Activated CD4-positive, alpha-beta memory T cell treated with anti-CD3 and anti-CD28 coated beads for 36 hours (primary cell): ENCODE measurements around the gene TOR3A. TPM values are rescaled to one million over a fixed set of nuclear protein-coding genes. Genes with fewer than 3 reads are reported as not detected.
A peak's percentile ranks its signal among the peaks of the same experiment; 100 is the strongest.
"Not testable (repeated sequence)": the region's sequence is repeated elsewhere in the genome, so short reads cannot be mapped to it uniquely, and the experiment has no call there.

Source experiments
- CTCF ChIA-PET: fragments of 350-600 bp; sonication (Branson Sonifier 250); formaldehyde crosslinking; loops from one replicate; lab custom pipeline; 2021; ENCODE audit warnings: antibody characterized with exemption, inconsistent platforms; lab: Charles Lee
- POLR2A ChIA-PET: fragments of 350-600 bp; sonication (Branson Sonifier 250); formaldehyde crosslinking; loops from one replicate; lab custom pipeline; 2021; ENCODE audit warnings: antibody characterized with exemption; lab: Charles Lee
- DNase-seq: peaks from one replicate; pipeline ENCODE4 v3.0.0-alpha.2; 2020
- H3K27ac Mint-ChIP-seq: one replicate; pipeline ENCODE4 v1.8.0; 2021; ENCODE audit warnings: mixed read lengths
- H3K27me3 Mint-ChIP-seq: one replicate; pipeline ENCODE4 v1.8.0; 2021; ENCODE audit warnings: mixed read lengths
- H3K36me3 Mint-ChIP-seq: one replicate; pipeline ENCODE4 v1.8.0; 2021; ENCODE audit warnings: mixed read lengths
- H3K4me1 Mint-ChIP-seq: one replicate; pipeline ENCODE4 v1.8.0; 2021; ENCODE audit warnings: low read depth, mixed read lengths
- H3K4me3 Mint-ChIP-seq: one replicate; pipeline ENCODE4 v1.8.0; 2021; ENCODE audit warnings: mild to moderate bottlenecking, mixed read lengths
- H3K9me3 Mint-ChIP-seq: one replicate; pipeline ENCODE4 v1.8.0; 2021; ENCODE audit warnings: mixed read lengths
- intact Hi-C: fragments of 100-400 bp; cut with micrococcal nuclease; formaldehyde crosslinking; loops from one replicate; pipeline ENCODE4 v1.15.1; 2023
- total RNA-seq, 2 experiments: library from RNA; stranded (reverse); gene quantifications; one replicate each; pipeline ENCODE4 v1.2.3, GENCODE V29; 2021

Gene TOR3A
- total RNA-seq, 2 experiments from 2014 or later, result 35.7 to 36.7 TPM

DNA sequence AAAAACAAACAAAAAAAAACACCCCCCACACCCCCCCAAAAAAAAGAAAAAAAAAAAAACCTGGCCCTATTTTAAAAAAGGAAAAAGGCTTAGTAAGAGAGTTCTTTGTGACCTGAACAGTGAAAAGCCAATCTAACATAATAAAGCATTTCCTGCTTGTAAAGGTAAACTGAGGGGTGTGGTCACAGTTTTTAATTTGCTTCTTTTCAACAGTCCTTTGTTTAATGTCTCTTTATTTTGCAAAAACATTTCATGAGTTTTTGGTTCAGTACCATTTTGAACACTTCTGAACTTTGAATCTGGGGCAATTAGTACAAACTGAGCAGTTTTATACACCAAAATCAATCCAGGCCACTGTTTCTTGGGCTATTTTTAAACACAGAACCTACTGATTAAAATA is 37.6 kb downstream of the TOR3A start:
- peaks cover 7% of the 10 kb centered on the region for H3K4me1 Mint-ChIP-seq
- H3K27ac Mint-ChIP-seq, result no peak overlapping the region
- intact Hi-C loops, result no loop called here
- H3K9me3 Mint-ChIP-seq, result no peaks in the 10 kb centered on the region
- POLR2A ChIA-PET, result no interaction called here
- H3K36me3 Mint-ChIP-seq, result peaks cover 13% of the 10 kb centered on the region
- no peak overlapping the region for H3K4me3 Mint-ChIP-seq
- H3K27me3 Mint-ChIP-seq, result no peaks in the 10 kb centered on the region
- no peak for DNase-seq
- CTCF ChIA-PET, result interaction anchor here (1.0 to 4.7 kb wide), 4 partner anchors 10 to 250 kb away, joined by 4 to 61 read pairs (median 4); no protein-coding TSS in a partner anchor

- POLR2A ChIA-PET, result interaction anchor here (0.9 kb wide), 1 partner anchor 246 kb away, joined by 3 read pairs; no protein-coding TSS in a partner anchor
- no peak overlapping the region for H3K4me3 Mint-ChIP-seq
- intact Hi-C loops, result loop anchor here (1.0 kb wide), 4 partner anchors 74 to 249 kb away; no protein-coding TSS in a partner anchor
- CTCF ChIA-PET, result interaction anchor here (0.6 to 4.7 kb wide), 20 partner anchors 8 to 249 kb away, joined by 3 to 61 read pairs (median 4); partner anchors contain the start of genes ABL2, SOAT1 and TOR3A
- H3K27me3 Mint-ChIP-seq, result no peaks in the 10 kb centered on the region
- peaks cover 7% of the 10 kb centered on the region for H3K4me1 Mint-ChIP-seq
- no peak for DNase-seq
- H3K36me3 Mint-ChIP-seq, result peaks cover 12% of the 10 kb centered on the region
- no peaks in the 10 kb centered on the region for H3K9me3 Mint-ChIP-seq
- H3K27ac Mint-ChIP-seq, result no peak overlapping the region
These were observed 38.9 kb downstream of the TOR3A start for GRCh38 chr1:179120736-179121135.

- intact Hi-C loops, result loop anchor here (1.0 kb wide), 4 partner anchors 73 to 248 kb away; no protein-coding TSS in a partner anchor
- CTCF ChIA-PET, result interaction anchor here (0.6 to 4.7 kb wide), 18 partner anchors 8 to 248 kb away, joined by 3 to 61 read pairs (median 4); partner anchors contain the start of genes ABL2, SOAT1 and TOR3A
These were observed 39.5 kb downstream of the TOR3A start for GRCh38 chr1:179121159-179121938.

GRCh38 chr1:179124873-179125272 is 43.0 kb downstream of the TOR3A start:
- H3K4me1 Mint-ChIP-seq, result peaks cover 25% of the 10 kb centered on the region
- ChIA-PET POLR2A (no interaction called here), CTCF (no interaction called here)
- no peak overlapping the region for H3K4me3 Mint-ChIP-seq
- no peaks in the 10 kb centered on the region for H3K36me3 Mint-ChIP-seq
- H3K27ac Mint-ChIP-seq, result no peak overlapping the region
- intact Hi-C loops, result loop anchor here (5.0 kb wide), 1 partner anchor 757 kb away; the partner anchor contains the start of gene TOR1AIP1
- no peak for DNase-seq
- H3K9me3 Mint-ChIP-seq, result no peaks in the 10 kb centered on the region
- H3K27me3 Mint-ChIP-seq, result no peaks in the 10 kb centered on the region

More at GRCh38 chr1:179121159-179121938, 39.5 kb downstream of the TOR3A start:
- peak; percentile 49 for DNase-seq
- Mint-ChIP-seq H3K4me1 (peaks cover 7% of the 10 kb centered on the region), H3K27me3 (no peaks in the 10 kb centered on the region), H3K9me3 (no peaks in the 10 kb centered on the region), H3K36me3 (peaks cover 12% of the 10 kb centered on the region), H3K4me3 (no peak overlapping the region), H3K27ac (no peak overlapping the region)
- POLR2A ChIA-PET, result no interaction called here

- POLR2A ChIA-PET, result no interaction called here
- no peak for DNase-seq
- intact Hi-C loops, result loop anchor here (5.0 kb wide), 1 partner anchor 756 kb away; the partner anchor contains the start of gene TOR1AIP1
These were observed 44.6 kb downstream of the TOR3A start for GRCh38 chr1:179126338-179127060.

GRCh38 chr1:179127163-179127895 is 45.5 kb downstream of the TOR3A start:
- Mint-ChIP-seq H3K4me1 (peaks cover 24% of the 10 kb centered on the region), H3K27ac (no peak overlapping the region), H3K36me3 (no peaks in the 10 kb centered on the region), H3K9me3 (no peaks in the 10 kb centered on the region), H3K27me3 (no peaks in the 10 kb centered on the region), H3K4me3 (no peak overlapping the region)
- POLR2A ChIA-PET, result no interaction called here
- DNase-seq, result no peak
- CTCF ChIA-PET, result interaction anchor here (0.8 to 1.8 kb wide), 2 partner anchors 241 to 683 kb away, joined by 3 to 6 read pairs; no protein-coding TSS in a partner anchor
- intact Hi-C loops, result loop anchor here (5.0 kb wide), 1 partner anchor 755 kb away; the partner anchor contains the start of gene TOR1AIP1

More at GRCh38 chr1:179126338-179127060, 44.6 kb downstream of the TOR3A start:
- Mint-ChIP-seq H3K4me1 (peaks cover 26% of the 10 kb centered on the region), H3K36me3 (no peaks in the 10 kb centered on the region), H3K27ac (no peak overlapping the region), H3K9me3 (no peaks in the 10 kb centered on the region), H3K4me3 (no peak overlapping the region), H3K27me3 (no peaks in the 10 kb centered on the region)
- CTCF ChIA-PET, result interaction anchor here (0.8 to 1.8 kb wide), 3 partner anchors 242 to 683 kb away, joined by 3 to 6 read pairs (median 3); no protein-coding TSS in a partner anchor

GRCh38 chr1:179128520-179128919 is 46.6 kb downstream of the TOR3A start:
- H3K4me3 Mint-ChIP-seq, result no peak overlapping the region
- intact Hi-C loops, result loop anchor here (2.0 to 5.0 kb wide), 2 partner anchors 164 to 754 kb away; partner anchors contain the start of genes SOAT1 and TOR1AIP1
- no peaks in the 10 kb centered on the region for H3K9me3 Mint-ChIP-seq
- H3K36me3 Mint-ChIP-seq, result no peaks in the 10 kb centered on the region
- POLR2A ChIA-PET, result interaction anchor here (1.9 kb wide), 1 partner anchor 166 kb away, joined by 4 read pairs; the partner anchor contains the start of gene SOAT1
- peak overlapping the region; percentile 49 for H3K27ac Mint-ChIP-seq
- H3K4me1 Mint-ChIP-seq, result peaks cover 24% of the 10 kb centered on the region
- CTCF ChIA-PET, result interaction anchor here (0.6 to 0.7 kb wide), 2 partner anchors 74 to 240 kb away, joined by 3 read pairs; no protein-coding TSS in a partner anchor
- DNase-seq, result no peak
- no peaks in the 10 kb centered on the region for H3K27me3 Mint-ChIP-seq

DNA sequence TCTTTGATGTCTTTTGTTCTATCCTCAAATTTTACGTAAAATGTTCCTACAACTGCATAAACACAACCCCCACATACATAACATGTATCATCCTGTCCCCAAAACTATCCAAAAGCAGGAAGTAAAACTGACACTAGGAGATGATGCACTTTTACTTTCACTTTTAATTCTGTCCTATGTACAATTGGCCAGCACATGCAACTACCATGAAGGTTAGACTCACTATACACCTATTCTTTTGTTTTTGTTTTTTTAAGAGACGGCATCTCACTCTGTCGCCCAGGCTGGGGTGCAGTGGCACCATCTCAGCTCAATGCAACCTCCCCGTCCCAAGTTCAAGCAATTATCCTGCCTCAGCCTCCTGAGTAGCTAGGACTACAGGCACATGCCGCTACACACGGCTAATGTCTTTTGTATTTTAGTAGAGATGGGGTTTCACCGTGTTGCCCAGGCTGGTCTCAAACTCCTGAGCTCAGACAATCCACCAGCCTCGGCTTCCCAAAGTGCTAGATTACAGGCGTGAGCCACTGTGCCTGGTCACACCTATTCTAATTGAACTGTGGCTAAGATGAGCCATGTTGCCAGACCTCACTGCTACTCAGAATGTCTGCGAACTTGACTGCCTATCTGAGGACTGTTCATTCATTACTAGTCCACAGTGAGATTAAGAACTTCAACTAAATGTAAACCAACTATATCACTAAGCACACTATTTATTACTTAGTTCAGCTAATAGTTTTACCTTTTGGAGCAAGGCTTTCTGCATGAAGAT is 48.0 kb downstream of the TOR3A start:
- Mint-ChIP-seq H3K27ac (peak overlapping the region; percentile 82), H3K4me1 (peaks cover 24% of the 10 kb centered on the region), H3K27me3 (no peaks in the 10 kb centered on the region), H3K4me3 (peak overlapping the region; percentile 59), H3K9me3 (no peaks in the 10 kb centered on the region), H3K36me3 (no peaks in the 10 kb centered on the region)
- peak; percentile 27 for DNase-seq
- CTCF ChIA-PET, result interaction anchor here (0.9 to 1.7 kb wide), 3 partner anchors 10 to 684 kb away, joined by 3 to 5 read pairs (median 3); no protein-coding TSS in a partner anchor
- intact Hi-C loops, result loop anchor here (1.0 to 5.0 kb wide), 8 partner anchors 13 to 752 kb away; partner anchors contain the start of genes AXDND1, SOAT1 and TOR1AIP1
- POLR2A ChIA-PET, result interaction anchor here (0.6 to 1.9 kb wide), 3 partner anchors 12 to 165 kb away, joined by 3 to 4 read pairs (median 3); partner anchors contain the start of gene SOAT1

DNA sequence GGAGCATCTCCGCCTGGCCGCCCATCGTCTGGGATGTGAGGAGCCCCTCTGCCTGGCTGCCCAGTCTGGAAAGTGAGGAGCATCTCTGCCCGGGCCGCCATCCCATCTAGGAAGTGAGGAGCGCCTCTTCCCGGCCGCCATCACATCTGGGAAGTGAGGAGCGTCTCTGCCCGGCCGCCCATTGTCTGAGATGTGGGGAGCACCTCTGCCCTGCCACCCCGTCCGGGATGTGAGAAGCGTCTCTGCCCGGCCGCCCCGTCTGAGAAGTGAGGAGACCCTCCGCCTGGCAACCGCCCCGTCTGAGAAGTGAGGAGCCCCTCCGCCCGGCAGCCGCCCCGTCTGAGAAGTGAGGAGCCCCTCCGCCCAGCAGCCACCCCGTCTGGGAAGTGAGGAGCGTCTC is 53.3 kb downstream of the TOR3A start:
- CTCF ChIA-PET, H3K27me3 Mint-ChIP-seq, H3K9me3 Mint-ChIP-seq, H3K4me1 Mint-ChIP-seq, POLR2A ChIA-PET, DNase-seq, H3K27ac Mint-ChIP-seq, H3K36me3 Mint-ChIP-seq, intact Hi-C loops, H3K4me3 Mint-ChIP-seq: not testable (repeated sequence)

- H3K27me3 Mint-ChIP-seq, POLR2A ChIA-PET, H3K36me3 Mint-ChIP-seq, intact Hi-C loops, H3K4me3 Mint-ChIP-seq, H3K9me3 Mint-ChIP-seq, H3K27ac Mint-ChIP-seq, DNase-seq, CTCF ChIA-PET, H3K4me1 Mint-ChIP-seq: not testable (repeated sequence)
These were observed 53.8 kb downstream of the TOR3A start for GRCh38 chr1:179135707-179136106.
